ENCODE data around the gene KDELR1. TPM values are rescaled to one million over a fixed set of nuclear protein-coding genes. Genes with fewer than 3 reads are reported as not detected.

KDELR1 gene
- total and polyA plus RNA-seq, 9 of the 15 experiments (the other 6 are each of a cell fraction or from before 2014, with no cell fraction given), result 6.1 to 165 (median 58.5) TPM

DNA sequence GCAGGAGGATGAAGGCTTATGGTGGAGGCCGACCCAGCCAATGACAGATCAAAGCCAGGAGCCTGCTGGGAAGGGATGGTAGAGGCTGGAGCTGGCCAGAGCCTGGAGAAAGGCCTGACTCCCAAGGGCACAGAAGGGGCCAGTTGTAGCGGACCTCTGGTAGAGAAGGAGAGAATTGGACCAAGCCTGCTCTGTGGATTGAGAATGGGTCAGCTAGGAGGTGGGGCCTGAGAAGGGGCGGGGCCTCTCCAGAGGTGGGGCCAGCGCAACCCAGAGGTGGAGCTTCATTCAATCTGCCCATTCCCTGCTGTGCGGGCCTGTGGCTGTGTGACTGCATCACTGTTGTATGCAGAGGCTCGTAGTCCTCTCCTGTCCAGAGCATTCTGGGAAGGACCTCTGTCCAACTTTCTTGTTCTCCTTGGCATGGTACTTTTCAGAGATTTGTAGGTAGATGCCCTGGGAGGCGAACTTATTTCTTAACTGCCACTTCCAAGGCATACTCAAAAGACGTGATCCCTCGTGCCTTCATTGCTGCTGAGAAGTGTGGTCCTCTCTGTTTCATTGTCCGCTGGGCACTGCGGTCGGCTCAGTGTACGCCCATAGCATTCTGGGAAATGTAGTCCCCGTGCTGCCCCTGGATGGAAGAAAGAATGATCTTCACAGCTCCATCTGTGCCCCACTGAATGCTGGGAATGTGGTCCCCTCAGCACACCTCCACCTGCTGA is 8.8 kb upstream of the KDELR1 start (continued):
- TF ChIP-seq MAZ (CRISPR knock-in tag; conservative IDR thresholded peaks at IDR 0.05 in 1 of 2, IDR thresholded peaks at IDR 0.05 in 1 of 2) (peak in 1 of 2 experiments; percentile 8; a peak in 1 of 4 replicates), RBFOX2 (IDR thresholded peaks at IDR 0.05; ENCODE audit: low read depth, low read length) (peak; percentile 45), ZNF143 (CRISPR knock-in tag; IDR thresholded peaks at IDR 0.05) (peak; percentile 82), POLR3G (IDR thresholded peaks at IDR 0.05; ENCODE audit: extremely low read depth, insufficient read length, insufficient replicate concordance) (no peak), TEAD2 (tag; IDR thresholded peaks at IDR 0.05) (no peak), DACH1 (IDR thresholded peaks at IDR 0.05; ENCODE audit: partially characterized antibody) (no peak), HDGF (IDR thresholded peaks at IDR 0.05) (0 out of 2 replicates have a peak, but pooled peaks have one; percentile 17), TBP (optimal IDR thresholded peaks at IDR 0.05; ENCODE audit: low read depth, low read length) (peak; percentile 9), ILK (tag; IDR thresholded peaks at IDR 0.05; ENCODE audit: borderline replicate concordance, low read depth) (no peak)
- TF ChIP-seq, protein P1, sequence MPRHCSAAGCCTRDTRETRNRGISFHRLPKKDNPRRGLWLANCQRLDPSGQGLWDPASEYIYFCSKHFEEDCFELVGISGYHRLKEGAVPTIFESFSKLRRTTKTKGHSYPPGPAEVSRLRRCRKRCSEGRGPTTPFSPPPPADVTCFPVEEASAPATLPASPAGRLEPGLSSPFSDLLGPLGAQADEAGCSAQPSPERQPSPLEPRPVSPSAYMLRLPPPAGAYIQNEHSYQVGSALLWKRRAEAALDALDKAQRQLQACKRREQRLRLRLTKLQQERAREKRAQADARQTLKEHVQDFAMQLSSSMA (CRISPR knock-in tag; IDR thresholded peaks at IDR 0.05), result no peak
- TF ChIP-seq, protein P2, sequence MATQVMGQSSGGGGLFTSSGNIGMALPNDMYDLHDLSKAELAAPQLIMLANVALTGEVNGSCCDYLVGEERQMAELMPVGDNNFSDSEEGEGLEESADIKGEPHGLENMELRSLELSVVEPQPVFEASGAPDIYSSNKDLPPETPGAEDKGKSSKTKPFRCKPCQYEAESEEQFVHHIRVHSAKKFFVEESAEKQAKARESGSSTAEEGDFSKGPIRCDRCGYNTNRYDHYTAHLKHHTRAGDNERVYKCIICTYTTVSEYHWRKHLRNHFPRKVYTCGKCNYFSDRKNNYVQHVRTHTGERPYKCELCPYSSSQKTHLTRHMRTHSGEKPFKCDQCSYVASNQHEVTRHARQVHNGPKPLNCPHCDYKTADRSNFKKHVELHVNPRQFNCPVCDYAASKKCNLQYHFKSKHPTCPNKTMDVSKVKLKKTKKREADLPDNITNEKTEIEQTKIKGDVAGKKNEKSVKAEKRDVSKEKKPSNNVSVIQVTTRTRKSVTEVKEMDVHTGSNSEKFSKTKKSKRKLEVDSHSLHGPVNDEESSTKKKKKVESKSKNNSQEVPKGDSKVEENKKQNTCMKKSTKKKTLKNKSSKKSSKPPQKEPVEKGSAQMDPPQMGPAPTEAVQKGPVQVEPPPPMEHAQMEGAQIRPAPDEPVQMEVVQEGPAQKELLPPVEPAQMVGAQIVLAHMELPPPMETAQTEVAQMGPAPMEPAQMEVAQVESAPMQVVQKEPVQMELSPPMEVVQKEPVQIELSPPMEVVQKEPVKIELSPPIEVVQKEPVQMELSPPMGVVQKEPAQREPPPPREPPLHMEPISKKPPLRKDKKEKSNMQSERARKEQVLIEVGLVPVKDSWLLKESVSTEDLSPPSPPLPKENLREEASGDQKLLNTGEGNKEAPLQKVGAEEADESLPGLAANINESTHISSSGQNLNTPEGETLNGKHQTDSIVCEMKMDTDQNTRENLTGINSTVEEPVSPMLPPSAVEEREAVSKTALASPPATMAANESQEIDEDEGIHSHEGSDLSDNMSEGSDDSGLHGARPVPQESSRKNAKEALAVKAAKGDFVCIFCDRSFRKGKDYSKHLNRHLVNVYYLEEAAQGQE (IDR thresholded peaks at IDR 0.05; ENCODE audit: borderline replicate concordance), result peak; percentile 39
- TF ChIP-seq, protein P2 (CRISPR knock-in tag; IDR thresholded peaks at IDR 0.05; ENCODE audit: low read depth), result no peak
- TF ChIP-seq, protein P3, sequence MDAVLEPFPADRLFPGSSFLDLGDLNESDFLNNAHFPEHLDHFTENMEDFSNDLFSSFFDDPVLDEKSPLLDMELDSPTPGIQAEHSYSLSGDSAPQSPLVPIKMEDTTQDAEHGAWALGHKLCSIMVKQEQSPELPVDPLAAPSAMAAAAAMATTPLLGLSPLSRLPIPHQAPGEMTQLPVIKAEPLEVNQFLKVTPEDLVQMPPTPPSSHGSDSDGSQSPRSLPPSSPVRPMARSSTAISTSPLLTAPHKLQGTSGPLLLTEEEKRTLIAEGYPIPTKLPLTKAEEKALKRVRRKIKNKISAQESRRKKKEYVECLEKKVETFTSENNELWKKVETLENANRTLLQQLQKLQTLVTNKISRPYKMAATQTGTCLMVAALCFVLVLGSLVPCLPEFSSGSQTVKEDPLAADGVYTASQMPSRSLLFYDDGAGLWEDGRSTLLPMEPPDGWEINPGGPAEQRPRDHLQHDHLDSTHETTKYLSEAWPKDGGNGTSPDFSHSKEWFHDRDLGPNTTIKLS (IDR thresholded peaks at IDR 0.05; ENCODE audit: borderline replicate concordance, low read depth), result 0 out of 2 replicates have a peak, but pooled peaks have one; percentile 44
- TF ChIP-seq, protein P4, sequence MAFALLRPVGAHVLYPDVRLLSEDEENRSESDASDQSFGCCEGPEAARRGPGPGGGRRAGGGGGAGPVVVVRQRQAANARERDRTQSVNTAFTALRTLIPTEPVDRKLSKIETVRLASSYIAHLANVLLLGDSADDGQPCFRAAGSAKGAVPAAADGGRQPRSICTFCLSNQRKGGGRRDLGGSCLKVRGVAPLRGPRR (CRISPR knock-in tag; IDR thresholded peaks at IDR 0.05), result no peak
- TF ChIP-seq, protein P5, sequence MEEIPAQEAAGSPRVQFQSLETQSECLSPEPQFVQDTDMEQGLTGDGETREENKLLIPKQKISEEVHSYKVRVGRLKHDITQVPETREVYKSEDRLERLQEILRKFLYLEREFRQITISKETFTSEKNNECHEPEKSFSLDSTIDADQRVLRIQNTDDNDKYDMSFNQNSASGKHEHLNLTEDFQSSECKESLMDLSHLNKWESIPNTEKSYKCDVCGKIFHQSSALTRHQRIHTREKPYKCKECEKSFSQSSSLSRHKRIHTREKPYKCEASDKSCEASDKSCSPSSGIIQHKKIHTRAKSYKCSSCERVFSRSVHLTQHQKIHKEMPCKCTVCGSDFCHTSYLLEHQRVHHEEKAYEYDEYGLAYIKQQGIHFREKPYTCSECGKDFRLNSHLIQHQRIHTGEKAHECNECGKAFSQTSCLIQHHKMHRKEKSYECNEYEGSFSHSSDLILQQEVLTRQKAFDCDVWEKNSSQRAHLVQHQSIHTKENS (CRISPR knock-in tag; IDR thresholded peaks at IDR 0.05), result no peak

All from K562 (cell line).